Common myeloid progenitor, CD34-positive (primary cell): Measurements from ENCODE around the gene AGO4.

Experiments used
- CTCF ChIA-PET: fragments of 350-600 bp; sonication (Branson Sonifier 250); formaldehyde crosslinking; loops from one replicate; lab custom pipeline; 2021; ENCODE audit warnings: antibody characterized with exemption; lab: Charles Lee
- POLR2A ChIA-PET: fragments of 350-600 bp; sonication (Branson Sonifier 250); formaldehyde crosslinking; loops from one replicate; lab custom pipeline; 2021; ENCODE audit warnings: antibody characterized with exemption; lab: Charles Lee
- DNase-seq, 3 donors: peaks; one replicate each; pipeline versions ENCODE4 v3.0.0 to v3.0.0-alpha.2; 2013
- H3K27ac ChIP-seq, 2 experiments: 1 replicate in 1 of 2; 2 replicates in 1 of 2; pipeline ENCODE4 v1.7.0; 2013; ENCODE audit warnings: inconsistent platforms in 2 of 2, low read length in 2 of 2, mild to moderate bottlenecking in 2 of 2, low read depth in 1 of 2, moderate library complexity in 1 of 2; ENCODE audit not compliant: severe bottlenecking in 2 of 2, insufficient read depth in 1 of 2, poor library complexity in 1 of 2
- H3K27me3 ChIP-seq, 5 experiments: replicated peaks in 2 of 5; 1 replicate in 3 of 5; 2 replicates in 2 of 5; pipeline versions ENCODE4 v1.6.1 to v1.7.0; 2013; ENCODE audit warnings: low read length in 4 of 5, mild to moderate bottlenecking in 2 of 5, moderate library complexity in 2 of 5, inconsistent platforms in 1 of 5; ENCODE audit not compliant: insufficient read depth in 5 of 5, control insufficient read depth in 4 of 5
- H3K36me3 ChIP-seq, 4 experiments: 1 replicate in 2 of 4; 2 replicates in 2 of 4; pipeline versions ENCODE4 v1.6.1 to v1.7.0; 2013; ENCODE audit warnings: low read length in 3 of 4, control low read depth in 1 of 4, mild to moderate bottlenecking in 1 of 4; ENCODE audit not compliant: control insufficient read depth in 4 of 4, insufficient read depth in 4 of 4
- H3K4me1 ChIP-seq, 4 experiments: 1 replicate in 3 of 4; 2 replicates in 1 of 4; pipeline versions ENCODE4 v1.6.1 to v1.7.1; 2013; ENCODE audit warnings: low read length in 3 of 4, mild to moderate bottlenecking in 3 of 4, control low read depth in 1 of 4, inconsistent platforms in 1 of 4, moderate library complexity in 1 of 4; ENCODE audit not compliant: control insufficient read depth in 4 of 4, insufficient read depth in 4 of 4; ENCODE audit errors: control extremely low read depth in 1 of 4
- H3K4me3 ChIP-seq, 7 experiments: 1 replicate in 4 of 7; 2 replicates in 3 of 7; pipeline versions ENCODE4 v1.5.1 to v1.7.0; 2013; ENCODE audit warnings: mild to moderate bottlenecking in 7 of 7, low read length in 6 of 7, moderate library complexity in 6 of 7, inconsistent platforms in 2 of 7, low read depth in 2 of 7, control low read depth in 1 of 7; ENCODE audit not compliant: insufficient read depth in 4 of 7, control insufficient read depth in 1 of 7; ENCODE audit errors: extremely low read depth in 1 of 7
- H3K9me3 ChIP-seq, 5 experiments: 1 replicate in 4 of 5; 2 replicates in 1 of 5; pipeline versions ENCODE4 v1.6.1 to v1.7.1; 2013; ENCODE audit warnings: low read length in 4 of 5, mild to moderate bottlenecking in 2 of 5, inconsistent platforms in 1 of 5, low read depth in 1 of 5, moderate library complexity in 1 of 5; ENCODE audit not compliant: control insufficient read depth in 4 of 5, insufficient read depth in 2 of 5; ENCODE audit errors: control extremely low read depth in 1 of 5
- WGBS: methylation state at CpG from one replicate; pipeline ENCODE4 v1.1.5; 2013; ENCODE audit not compliant: insufficient coverage; 5-methylcytosine and 5-hydroxymethylcytosine counted together

AGO4 gene

DNA sequence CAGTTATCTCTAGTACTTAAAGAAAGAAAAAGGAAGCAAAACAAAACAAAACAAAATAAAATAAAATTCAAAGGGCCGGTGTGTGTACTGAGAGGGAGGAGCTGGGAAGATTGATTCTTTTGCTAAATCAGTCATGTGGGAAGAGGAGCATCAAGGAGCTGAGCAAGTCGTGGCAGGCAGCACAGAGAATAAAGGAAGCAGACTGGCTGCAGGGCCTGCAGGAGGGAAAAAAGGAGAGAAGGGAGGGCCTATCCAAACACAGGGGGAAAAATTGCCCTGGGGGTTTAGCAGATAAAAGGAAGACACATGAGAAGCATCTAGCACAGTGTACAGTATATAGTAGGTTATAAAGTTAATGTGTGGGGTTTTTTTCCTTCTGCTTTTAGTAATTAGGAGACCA is 27.6 kb downstream of the AGO4 start:
- no peaks in the 10 kb centered on the region for H3K27me3 ChIP-seq
- no peak overlapping the region for H3K27ac ChIP-seq
- ChIA-PET CTCF (no interaction called here), POLR2A (no interaction called here)
- no peak for DNase-seq
- H3K4me3 ChIP-seq: no peak overlapping the region
- no peaks in the 10 kb centered on the region for H3K4me1 ChIP-seq
- H3K9me3 ChIP-seq: peaks cover 0 to 4% (median 3%) of the 10 kb centered on the region in 5 experiments
- H3K36me3 ChIP-seq: peaks cover 17 to 77% (median 44%) of the 10 kb centered on the region in 4 experiments
- WGBS: 89% methylated on average over 1 of the region's 2 CpGs

DNA sequence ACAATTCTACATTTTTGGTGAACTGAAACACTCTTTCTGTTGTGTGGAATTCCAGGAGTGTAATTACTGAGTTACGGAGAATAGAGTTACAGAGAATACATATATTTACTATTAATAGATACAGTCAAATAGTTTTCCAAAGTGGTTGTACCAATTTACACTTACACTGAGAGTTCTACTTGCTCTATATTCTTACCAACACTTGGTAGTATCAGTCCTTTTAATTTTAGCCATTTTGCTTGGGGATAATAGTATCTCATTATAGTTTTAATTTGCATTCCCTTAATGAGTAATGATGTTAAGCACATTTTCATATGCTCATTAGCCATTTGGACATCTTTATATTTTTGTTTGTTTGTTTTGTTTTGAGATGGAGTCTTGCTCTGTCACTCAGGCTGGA is 28.9 kb downstream of the AGO4 start:
- peaks cover 0 to 4% (median 3%) of the 10 kb centered on the region in 5 experiments for H3K9me3 ChIP-seq
- H3K4me3 ChIP-seq: no peak overlapping the region
- no CpG with 5 or more reads among the region's 1 CpG for WGBS
- peaks cover 17 to 75% (median 48%) of the 10 kb centered on the region in 4 experiments for H3K36me3 ChIP-seq
- no peak for DNase-seq
- H3K27ac ChIP-seq: no peak overlapping the region
- POLR2A ChIA-PET: no interaction called here
- CTCF ChIA-PET: interaction anchor here (1.0 kb wide), 1 partner anchor 17 kb away, joined by 3 read pairs; no protein-coding TSS in a partner anchor
- no peaks in the 10 kb centered on the region for H3K4me1 ChIP-seq
- H3K27me3 ChIP-seq: no peaks in the 10 kb centered on the region

DNA sequence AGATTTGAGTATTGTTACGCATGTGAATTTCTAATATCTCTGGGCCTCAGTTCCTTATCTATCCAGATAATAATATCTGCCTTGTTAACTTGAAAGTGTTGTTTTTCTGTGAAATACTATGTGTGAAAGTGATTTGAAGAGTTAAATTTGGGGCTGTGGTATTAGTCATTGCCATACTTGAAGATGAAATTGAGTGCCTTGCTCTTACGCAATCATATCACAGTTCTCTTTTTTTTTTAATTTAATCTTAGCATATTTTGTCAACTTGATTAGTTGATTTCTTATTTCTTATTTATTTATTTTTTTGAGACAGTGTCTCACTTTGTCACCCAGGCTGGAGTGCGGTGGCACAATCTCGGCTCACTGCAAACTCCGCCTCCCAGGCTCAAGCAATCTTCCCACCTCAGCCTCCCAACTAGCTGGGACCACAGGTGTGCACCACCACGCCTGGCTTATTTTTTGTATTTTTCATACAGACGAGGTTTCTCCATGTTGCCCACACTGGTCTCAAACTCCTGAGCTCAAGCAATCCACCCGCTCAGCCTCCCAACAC is 31.0 kb downstream of the AGO4 start:
- ChIA-PET POLR2A (no interaction called here), CTCF (no interaction called here)
- H3K4me1 ChIP-seq: no peaks in the 10 kb centered on the region
- no peak overlapping the region for H3K4me3 ChIP-seq
- no peaks in the 10 kb centered on the region for H3K27me3 ChIP-seq
- peaks cover 0 to 4% (median 3%) of the 10 kb centered on the region in 5 experiments for H3K9me3 ChIP-seq
- peak in 2 of 3 donors; percentile 28 to 32 for DNase-seq
- WGBS: 96% methylated on average over 5 of the region's 8 CpGs
- H3K27ac ChIP-seq: no peak overlapping the region
- H3K36me3 ChIP-seq: peaks cover 21 to 81% (median 46%) of the 10 kb centered on the region in 4 experiments

DNA sequence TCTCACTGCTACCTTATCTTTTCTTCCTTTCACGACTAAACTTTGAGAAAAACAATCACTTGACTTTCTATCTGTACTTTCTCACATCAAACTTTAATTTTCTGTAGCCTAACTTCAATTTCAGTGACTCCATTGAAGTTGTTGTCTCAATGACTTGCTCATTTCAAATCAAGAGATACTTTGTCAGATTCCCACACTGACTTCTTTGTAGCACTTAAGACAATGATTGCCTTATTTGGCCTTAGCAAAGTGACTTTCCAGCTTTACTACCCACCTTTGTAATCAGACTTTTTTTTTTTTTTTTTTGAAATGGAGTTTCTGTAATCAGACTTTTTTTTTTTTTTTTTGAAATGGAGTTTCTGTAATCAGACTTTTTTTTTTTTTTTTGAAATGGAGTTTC is 37.0 kb downstream of the AGO4 start:
- CTCF ChIA-PET: interaction anchor here (1.0 kb wide), 1 partner anchor 66 kb away, joined by 3 read pairs; no protein-coding TSS in a partner anchor
- H3K27me3 ChIP-seq: no peaks in the 10 kb centered on the region
- H3K4me3 ChIP-seq: no peak overlapping the region
- no peaks in the 10 kb centered on the region for H3K9me3 ChIP-seq
- 89% methylated on average over 1 of the region's 1 CpG for WGBS
- H3K36me3 ChIP-seq: peaks cover 13 to 54% (median 23%) of the 10 kb centered on the region in 4 experiments
- POLR2A ChIA-PET: no interaction called here
- no peak overlapping the region for H3K27ac ChIP-seq
- DNase-seq: no peak
- H3K4me1 ChIP-seq: peaks cover 0 to 10% (median 5%) of the 10 kb centered on the region in 4 experiments

DNA sequence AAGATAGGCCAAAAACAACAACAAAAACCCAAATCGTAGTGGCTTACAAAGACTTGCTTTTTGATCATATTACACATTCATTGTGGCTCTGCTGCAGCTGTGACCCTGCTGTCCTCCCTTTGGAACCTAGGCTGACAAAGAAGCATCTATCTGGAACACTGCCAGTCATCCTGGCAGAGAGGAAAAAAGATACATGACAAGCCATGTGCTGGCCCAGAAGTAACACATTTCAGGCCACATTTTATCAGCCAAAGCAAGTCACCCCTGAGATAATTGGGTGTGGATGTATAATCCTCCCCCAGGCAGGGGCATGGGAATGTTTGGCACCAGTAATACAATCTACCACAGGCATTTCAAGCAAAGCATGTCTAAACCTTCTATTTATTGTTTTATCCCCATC is 38.0 kb downstream of the AGO4 start:
- no peak for DNase-seq
- H3K4me3 ChIP-seq: no peak overlapping the region
- peaks cover 13 to 59% (median 28%) of the 10 kb centered on the region in 4 experiments for H3K36me3 ChIP-seq
- WGBS: 100% methylated on average over 1 of the region's 1 CpG
- H3K27me3 ChIP-seq: no peaks in the 10 kb centered on the region
- ChIA-PET POLR2A (no interaction called here), CTCF (interaction anchor here (1.0 kb wide), 1 partner anchor 65 kb away, joined by 3 read pairs; no protein-coding TSS in a partner anchor)
- H3K9me3 ChIP-seq: no peaks in the 10 kb centered on the region
- H3K27ac ChIP-seq: no peak overlapping the region
- peaks cover 0 to 10% (median 5%) of the 10 kb centered on the region in 4 experiments for H3K4me1 ChIP-seq

DNA sequence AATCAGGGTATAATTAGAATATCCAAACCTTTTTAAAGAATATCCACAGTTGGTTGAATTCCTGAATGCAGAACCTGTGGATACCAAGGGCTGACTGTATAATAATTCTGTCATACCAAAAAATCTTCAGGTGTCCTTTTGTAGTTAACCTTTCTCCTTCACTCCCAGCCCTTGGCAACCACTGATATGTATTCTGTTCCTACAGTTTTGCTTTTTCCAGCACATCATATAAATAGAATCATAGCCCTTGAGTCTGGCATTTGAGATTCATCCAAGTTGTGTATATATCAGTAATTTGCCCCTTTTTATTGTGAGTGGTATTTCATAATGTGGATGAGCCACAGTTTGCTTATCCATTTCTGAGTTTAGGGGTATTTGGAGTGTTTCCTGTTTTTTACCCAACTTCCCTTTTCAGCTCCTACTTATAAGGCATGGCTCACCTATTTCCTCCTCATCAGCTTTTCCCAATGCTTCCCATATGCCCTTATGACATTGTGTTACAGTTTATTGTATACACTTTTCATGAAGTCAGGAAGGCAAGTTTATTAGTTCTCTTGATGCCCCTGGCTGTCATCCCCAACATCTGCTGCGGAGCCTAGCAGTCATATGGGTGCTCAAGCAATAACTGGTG is 40.2 kb downstream of the AGO4 start:
- no peaks in the 10 kb centered on the region for H3K9me3 ChIP-seq
- DNase-seq: peak in 2 of 3 donors; percentile 9 to 13
- no peaks in the 10 kb centered on the region for H3K27me3 ChIP-seq
- WGBS: 100% methylated on average over 1 of the region's 1 CpG
- H3K4me1 ChIP-seq: peaks cover 0 to 10% (median 5%) of the 10 kb centered on the region in 4 experiments
- CTCF ChIA-PET: no interaction called here
- no peak overlapping the region for H3K4me3 ChIP-seq
- H3K36me3 ChIP-seq: peaks cover 17 to 58% (median 28%) of the 10 kb centered on the region in 4 experiments
- POLR2A ChIA-PET: no interaction called here
- peak overlapping the region in 1 of 2 experiments; percentile 35 for H3K27ac ChIP-seq

DNA sequence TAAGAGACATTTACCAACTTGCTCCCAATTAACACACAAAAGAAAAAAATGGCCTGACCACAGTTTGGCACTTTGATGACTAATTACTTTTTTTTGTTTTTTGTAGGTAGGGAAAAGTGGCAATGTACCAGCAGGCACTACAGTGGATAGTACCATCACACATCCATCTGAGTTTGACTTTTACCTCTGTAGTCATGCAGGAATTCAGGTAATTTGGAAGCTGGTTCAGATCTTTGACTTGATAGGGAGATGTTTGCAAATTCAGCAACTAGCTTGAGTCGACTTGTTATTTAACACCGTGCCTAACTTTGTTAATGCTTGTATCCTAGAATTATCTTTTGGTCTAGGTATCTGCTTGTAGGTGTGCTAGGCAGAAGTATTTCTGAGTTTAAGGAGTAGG is 42.2 kb downstream of the AGO4 start:
- H3K4me1 ChIP-seq: peaks cover 0 to 10% (median 5%) of the 10 kb centered on the region in 4 experiments
- CTCF ChIA-PET: interaction anchor here (0.6 kb wide), 1 partner anchor 28 kb away, joined by 3 read pairs; no protein-coding TSS in a partner anchor
- peak in 1 of 3 donors; percentile 11 for DNase-seq
- no peaks in the 10 kb centered on the region for H3K27me3 ChIP-seq
- no peaks in the 10 kb centered on the region for H3K9me3 ChIP-seq
- WGBS: 100% methylated on average over 1 of the region's 2 CpGs
- H3K4me3 ChIP-seq: no peak overlapping the region
- no peak overlapping the region for H3K27ac ChIP-seq
- H3K36me3 ChIP-seq: peaks cover 19 to 61% (median 38%) of the 10 kb centered on the region in 4 experiments
- POLR2A ChIA-PET: no interaction called here
